NCI-H2227 treated with DMSO at 0.1 percent for 48 hours (cell line): Measurements from ENCODE around the gene DHCR7.

Experiments
- DNase-seq: peaks from one replicate; lab custom pipeline; 2025; lab: John Stamatoyannopoulos, UW

DHCR7 gene

GRCh38 chr11:71477641-71478527, 29.7 kb upstream of the DHCR7 start:
- DNase-seq, result no peak

- no peak for DNase-seq
Observed at GRCh38 chr11:71476926-71477640, 28.9 kb upstream of the DHCR7 start.

DNA sequence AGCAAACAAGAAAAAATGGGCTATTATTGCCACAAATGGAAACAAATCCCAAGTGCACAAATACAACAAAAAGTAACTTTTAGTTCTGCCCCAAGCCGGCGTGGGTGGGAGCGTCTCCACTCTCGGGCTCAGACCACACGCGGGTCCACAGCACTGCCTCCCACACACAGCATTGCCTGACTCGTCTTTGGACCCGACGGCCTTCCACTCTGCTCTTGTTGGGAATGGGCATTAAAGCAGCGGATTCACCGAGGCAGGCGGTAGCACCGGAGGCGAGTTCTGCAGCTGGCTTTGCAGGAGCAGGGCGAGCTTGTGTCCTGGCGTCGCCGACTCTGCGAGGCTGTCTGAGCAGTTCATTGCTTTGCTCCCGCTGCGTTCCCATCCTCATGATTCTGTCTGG, 27.8 kb upstream of the DHCR7 start:
- no peak for DNase-seq

DNA sequence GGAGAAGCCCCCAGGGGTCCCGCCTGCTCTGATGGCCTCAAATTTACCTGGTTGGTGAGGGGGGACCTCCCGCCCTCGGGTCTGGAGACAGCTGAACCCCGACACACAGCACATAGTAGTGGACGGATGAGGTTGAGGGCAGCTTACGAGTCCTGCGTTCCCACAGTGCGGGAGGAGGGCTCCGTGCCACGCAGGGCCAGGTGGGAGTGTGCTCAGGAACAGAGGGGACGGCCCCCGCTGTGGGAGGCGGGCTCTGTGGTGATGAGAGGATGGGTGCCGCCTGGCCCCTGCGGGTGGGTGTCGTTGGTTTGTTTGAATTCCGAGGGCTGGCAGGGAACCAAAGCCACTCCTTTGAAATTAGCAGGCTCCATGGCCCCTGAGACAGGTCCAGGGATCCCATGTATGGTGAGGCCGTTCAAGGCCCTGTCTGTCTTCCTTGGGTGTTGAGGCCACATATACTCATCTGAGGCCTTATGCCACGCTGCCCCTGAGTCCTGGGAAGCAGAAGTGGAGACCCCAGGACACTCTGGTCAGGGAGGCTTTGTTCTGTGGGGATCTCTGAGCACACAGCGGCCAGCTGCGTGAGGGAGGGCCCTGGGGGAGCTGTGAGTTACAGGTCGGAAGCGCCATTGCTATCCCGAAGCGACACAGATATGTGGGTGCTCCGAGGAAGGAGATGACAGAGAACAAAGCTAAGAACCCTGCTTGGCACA, 26.7 kb upstream of the DHCR7 start:
- DNase-seq, result no peak

GRCh38 chr11:71474141-71474770, 26.1 kb upstream of the DHCR7 start:
- no peak for DNase-seq

- no peak for DNase-seq
Observed at GRCh38 chr11:71473793-71474080, 25.5 kb upstream of the DHCR7 start.

- DNase-seq, result no peak
Observed at GRCh38 chr11:71472941-71473792, 25.0 kb upstream of the DHCR7 start.

- DNase-seq, result no peak
Observed at GRCh38 chr11:71472357-71472885, 24.2 kb upstream of the DHCR7 start.

GRCh38 chr11:71470946-71471345, 22.8 kb upstream of the DHCR7 start:
- no peak for DNase-seq

DNA sequence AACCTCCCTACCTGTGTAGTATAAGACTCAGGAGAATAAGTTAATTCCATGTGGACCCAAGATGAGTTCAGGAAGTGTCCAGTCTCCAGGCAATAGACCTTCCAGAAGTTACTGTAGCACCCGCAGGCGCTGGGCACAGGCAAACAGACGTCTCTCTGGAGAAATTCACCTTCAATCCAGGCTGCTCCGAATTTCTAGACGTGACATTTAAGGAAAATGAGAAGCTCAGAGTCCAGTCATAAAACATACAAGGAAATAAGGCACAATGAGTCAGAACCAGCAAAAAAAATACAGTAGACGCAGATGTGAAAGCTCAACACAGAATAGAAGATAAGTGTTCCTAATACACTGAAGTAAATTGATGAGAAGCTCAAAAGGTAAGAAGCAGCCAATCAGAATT, 19.0 kb upstream of the DHCR7 start:
- DNase-seq, result no peak

- DNase-seq, result no peak
Observed at GRCh38 chr11:71466358-71466757, 18.2 kb upstream of the DHCR7 start.

DNA sequence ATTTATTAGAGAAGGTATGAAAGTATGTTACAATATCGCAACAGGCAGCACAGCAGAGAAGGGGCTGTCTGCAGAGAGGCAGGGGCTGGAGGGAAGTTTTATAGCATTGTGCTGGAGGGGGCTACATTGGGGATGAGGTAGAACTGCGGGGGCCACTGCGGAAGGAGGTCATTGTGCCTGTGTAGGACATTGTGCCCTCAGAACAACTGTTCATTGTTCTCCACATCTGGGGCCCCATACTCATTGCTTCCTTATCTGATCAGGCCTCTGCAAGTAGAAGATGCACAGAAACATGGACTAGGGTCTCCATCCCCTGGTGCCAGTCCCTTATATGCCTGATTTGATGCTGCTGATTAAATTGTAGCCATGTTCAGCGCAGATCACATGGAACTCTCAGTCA, 16.9 kb upstream of the DHCR7 start:
- DNase-seq, result no peak

DNA sequence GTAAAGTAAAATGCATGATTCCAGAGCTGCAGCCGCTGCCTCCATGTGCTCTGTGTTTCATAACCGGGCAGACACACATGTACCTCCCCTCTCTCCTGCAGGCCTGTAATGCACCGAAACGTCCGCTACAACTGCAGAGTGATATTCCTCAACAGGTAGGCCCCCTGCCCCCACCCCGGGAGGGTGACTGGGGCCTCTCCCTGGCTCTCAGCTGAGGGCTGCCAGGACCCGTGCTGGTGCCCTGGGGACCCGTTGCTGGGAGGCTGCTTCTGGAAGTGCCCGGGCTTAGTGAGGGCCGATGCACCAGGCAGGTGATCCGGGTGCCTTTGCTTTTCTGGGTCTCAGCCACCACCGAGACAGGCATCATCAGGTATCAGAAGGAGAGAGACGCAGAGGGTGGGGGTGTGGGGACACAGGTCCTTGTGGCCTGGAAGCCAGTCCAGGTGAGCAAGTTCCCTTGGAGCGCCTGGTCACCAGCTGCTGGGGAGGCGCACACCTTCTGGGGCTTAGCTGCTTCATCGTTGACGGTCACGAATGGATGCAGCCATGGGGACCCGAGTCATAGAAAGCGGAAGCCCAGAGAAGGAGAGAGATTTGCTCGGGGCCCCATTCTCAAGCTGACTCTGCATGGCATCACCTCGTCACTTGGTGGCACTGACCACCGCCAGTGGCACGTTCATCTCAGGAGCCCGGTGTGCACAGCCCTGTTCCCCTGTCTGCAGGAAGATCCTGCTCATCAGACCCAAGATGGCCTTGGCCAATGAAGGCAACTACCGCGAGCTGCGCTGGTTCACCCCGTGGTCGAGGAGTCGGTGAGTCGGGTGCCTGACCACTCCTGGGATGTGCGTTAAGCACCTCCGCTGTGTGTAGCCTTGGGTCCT, 15.4 kb upstream of the DHCR7 start:
- no peak for DNase-seq

- no peak for DNase-seq
Observed at GRCh38 chr11:71462726-71463125, 14.5 kb upstream of the DHCR7 start.

- no peak for DNase-seq
Observed at GRCh38 chr11:71461696-71462095, 13.5 kb upstream of the DHCR7 start.

DNA sequence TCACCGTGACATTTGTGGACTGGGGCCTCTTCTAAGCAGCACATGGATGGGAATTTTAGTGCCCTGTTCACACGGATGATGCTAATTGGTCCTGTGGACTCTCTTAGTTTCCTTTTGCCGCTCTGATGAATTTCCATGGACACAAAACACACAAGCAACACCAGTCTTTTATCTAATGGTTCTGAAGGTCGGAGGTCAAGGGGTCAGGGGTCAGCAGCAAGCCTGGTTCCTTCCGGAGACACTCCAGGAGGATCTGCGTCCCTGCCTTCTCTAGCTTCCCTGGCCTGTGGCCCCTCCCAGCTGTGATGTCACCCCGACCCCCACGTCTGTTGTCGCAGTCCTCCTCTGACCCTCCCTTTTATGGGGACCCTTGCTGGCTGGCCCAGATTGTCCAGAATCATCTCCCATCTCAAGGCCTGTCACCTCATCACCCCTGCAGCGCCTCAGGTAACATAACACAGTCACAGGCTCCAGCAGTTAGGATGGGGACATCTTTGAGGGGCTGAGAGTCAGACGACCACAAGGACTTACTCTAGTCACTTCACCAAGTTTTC, 11.7 kb upstream of the DHCR7 start:
- no peak for DNase-seq

DNA sequence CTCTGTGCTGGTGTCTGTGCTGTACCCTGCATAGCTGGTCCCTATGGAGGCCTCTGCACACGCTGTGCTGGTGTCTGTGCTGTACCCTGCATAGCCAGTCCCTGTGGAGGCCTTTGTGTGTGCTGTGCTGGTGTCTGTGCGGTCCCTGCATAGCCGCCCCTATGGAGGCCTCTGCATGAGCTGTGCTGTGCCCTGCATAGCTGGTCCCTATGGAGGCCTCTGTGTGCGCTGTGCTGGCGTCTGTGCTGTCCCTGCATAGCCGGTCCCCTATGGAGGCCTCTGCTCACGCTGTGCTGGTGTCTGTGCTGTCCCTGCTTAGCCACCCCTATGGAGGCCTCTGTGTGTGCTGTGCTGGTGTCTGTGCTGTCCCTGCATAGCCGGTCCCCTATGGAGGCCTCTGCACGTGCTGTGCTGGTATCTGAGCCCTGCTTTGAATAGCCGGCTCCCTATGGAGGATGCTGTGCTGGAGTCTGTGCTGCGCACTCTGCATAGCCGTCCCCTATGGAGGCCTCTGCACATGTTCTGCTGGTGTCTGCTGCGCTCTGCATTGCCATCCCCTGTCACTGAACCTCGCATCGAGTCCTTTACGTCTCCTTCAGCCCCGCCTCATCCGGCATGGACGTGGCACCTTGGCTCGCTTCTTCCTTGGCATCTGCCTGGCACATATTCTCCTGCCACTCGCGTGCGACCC, 11.0 kb upstream of the DHCR7 start:
- DNase-seq, result no peak

DNA sequence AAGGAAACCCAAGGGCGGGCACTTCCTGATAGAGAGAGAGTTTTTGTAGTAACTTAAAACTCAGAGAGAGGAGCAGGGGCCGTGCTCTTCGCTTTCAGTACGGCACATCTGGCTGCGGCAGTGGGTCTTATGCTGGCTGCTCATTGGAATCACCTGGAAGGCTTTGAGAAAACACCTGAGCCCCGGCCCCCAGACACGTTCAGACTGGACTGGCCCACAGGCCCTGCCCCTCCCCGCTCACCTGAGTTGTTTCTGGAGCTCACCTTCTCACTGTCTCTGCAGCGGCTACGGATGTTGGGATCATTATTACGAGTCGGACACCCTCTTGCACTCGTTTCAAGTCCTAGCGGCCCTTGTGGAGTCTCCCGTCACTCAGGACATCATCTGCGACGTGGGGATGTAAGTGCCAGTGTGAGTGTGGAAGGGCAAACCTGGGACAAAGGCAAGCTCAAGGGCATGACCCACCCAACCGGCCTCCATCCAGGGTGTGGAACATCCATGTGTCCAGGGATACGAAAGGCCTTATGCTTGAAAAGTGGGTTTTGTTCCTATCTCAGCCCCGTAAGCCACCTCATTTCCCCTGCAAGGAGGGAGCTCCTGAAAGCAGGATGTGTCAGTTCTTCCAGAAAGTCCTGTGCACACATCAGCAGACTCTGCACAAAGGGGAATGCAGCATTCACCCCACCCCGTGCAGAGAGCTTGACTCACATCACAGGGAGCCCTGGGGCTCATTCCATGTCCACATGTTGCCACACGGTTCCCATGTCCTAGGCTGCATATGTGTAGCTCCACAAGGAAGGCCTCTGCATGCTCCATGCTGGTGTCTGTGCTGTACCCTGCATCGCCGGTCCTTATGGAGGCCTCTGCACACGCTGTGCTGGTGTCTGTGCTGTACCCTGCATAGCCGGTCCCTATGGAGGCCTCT, 10.2 kb upstream of the DHCR7 start:
- DNase-seq, result no peak
